Renal pelvis (tissue), 12 donors: ENCODE data around the gene PROC. TPM values are rescaled to one million over a fixed set of nuclear protein-coding genes. Genes with fewer than 3 reads are reported as not detected.

Source experiments
- DNase-seq: peaks from one replicate; pipeline ENCODE4 v3.0.0-alpha.2; 2013
- long read RNA-seq, 16 experiments: transcript quantifications; one replicate each; lab custom pipeline, GENCODE V29; 2026
- polyA plus RNA-seq, 3 donors: library from polyadenylated mRNA; unstranded; fragments of 120-200 nt; gene quantifications; one replicate each; pipeline ENCODE4 v1.2.1, GENCODE V29; 2013; ENCODE audit not compliant: insufficient read length in 3 of 3

PROC gene
- 1 to 10 TPM; 2.9 to 7.6 (median 6.5) TPM for polyA plus RNA-seq
- long read RNA-seq, donor 1 = 0 reads
- long read RNA-seq, donor 2 = 0 reads
- long read RNA-seq, donor 3 = 0 reads
- long read RNA-seq, donor 4, partial matches to known transcripts = 6 of 7 reads
- long read RNA-seq, donor 4, other reads (novel, unspliced or antisense) = 0 of 7 reads
- long read RNA-seq, donor 5 = 0 reads
- long read RNA-seq, donor 6 = 0 reads
- long read RNA-seq, donor 7, partial matches to known transcripts = 0 of 1 reads
- long read RNA-seq, donor 7, other reads (novel, unspliced or antisense) = 0 of 1 reads
- long read RNA-seq, donor 8 = 0 reads
- long read RNA-seq, donor 9 = 0 reads
- long read RNA-seq, donor 10, partial matches to known transcripts = 5 of 5 reads
- long read RNA-seq, donor 10, other reads (novel, unspliced or antisense) = 0 of 5 reads
- long read RNA-seq, donor 11, partial matches to known transcripts = 6 of 6 reads
- long read RNA-seq, donor 11, other reads (novel, unspliced or antisense) = 0 of 6 reads
- long read RNA-seq, donor 12 = 0 reads
- long read RNA-seq, donor 13 = 0 reads
- long read RNA-seq, donor 14 = 0 reads
- long read RNA-seq, donor 15, partial matches to known transcripts = 0 of 1 reads
- long read RNA-seq, donor 15, other reads (novel, unspliced or antisense) = 0 of 1 reads
- long read RNA-seq, donor 16, partial matches to known transcripts = 0 of 1 reads
- long read RNA-seq, donor 16, other reads (novel, unspliced or antisense) = 0 of 1 reads

GRCh38 chr2:127418300-127419111 lies at the start of gene PROC:
PROC (plus strand) TSS chr2:127418427; CDS start chr2:127419943, 1,516 bp downstream.
- DNase-seq = no peak

- no peak for DNase-seq
Measured at GRCh38 chr2:127370010-127370409, 48.2 kb upstream of the PROC start.

- DNase-seq = no peak
Measured at GRCh38 chr2:127371037-127371436, 47.2 kb upstream of the PROC start.

- no peak for DNase-seq
Measured at GRCh38 chr2:127373362-127374083, 44.7 kb upstream of the PROC start.

GRCh38 chr2:127376257-127376656 lies 42.0 kb upstream of the PROC start:
- DNase-seq = no peak

- DNase-seq = no peak
Measured at GRCh38 chr2:127377262-127377661, 41.0 kb upstream of the PROC start.

- DNase-seq = no peak
Measured at GRCh38 chr2:127378720-127379119, 39.5 kb upstream of the PROC start.

- DNase-seq = no peak
Measured at GRCh38 chr2:127379712-127380355, 38.4 kb upstream of the PROC start.

- DNase-seq = no peak
Measured at GRCh38 chr2:127381762-127382161, 36.5 kb upstream of the PROC start.

- no peak for DNase-seq
Measured at GRCh38 chr2:127382831-127383230, 35.4 kb upstream of the PROC start.

GRCh38 chr2:127384529-127384928 lies 33.7 kb upstream of the PROC start:
- DNase-seq = no peak

- DNase-seq = no peak
Measured at GRCh38 chr2:127386246-127386645, 32.0 kb upstream of the PROC start.

- DNase-seq = peak; percentile 86
Measured at GRCh38 chr2:127386764-127387654, 31.2 kb upstream of the PROC start.

GRCh38 chr2:127387655-127388422 lies 30.4 kb upstream of the PROC start, which contains the start of gene MAP3K2:
MAP3K2 (minus strand) TSS chr2:127387975; CDS start chr2:127343129, 44,846 bp downstream.
- DNase-seq = peak; percentile 90

- no peak for DNase-seq
Measured at GRCh38 chr2:127388423-127389164, 29.6 kb upstream of the PROC start.

- no peak for DNase-seq
Measured at GRCh38 chr2:127389778-127390435, 28.3 kb upstream of the PROC start.

- no peak for DNase-seq
Measured at GRCh38 chr2:127392133-127392827, 25.9 kb upstream of the PROC start.
